ENCODE measurements around the gene ZNF521.

ZNF521 gene

GRCh38 chr18:25295624-25296138 is 56.3 kb downstream of the ZNF521 start:
- Mint-ChIP-seq H3K4me1 (no peaks in the 10 kb centered on the region), H3K36me3 (ENCODE audit: low read depth) (peaks cover 44% of the 10 kb centered on the region), H3K27ac (no peak overlapping the region), H3K4me3 (no peak overlapping the region), H3K9me3 (no peaks in the 10 kb centered on the region), H3K27me3 (ENCODE audit: low read depth) (no peaks in the 10 kb centered on the region)
- no peak for TF ChIP-seq CTCF (IDR thresholded peaks at IDR 0.05; ENCODE audit: unreplicated experiment in 3 of 3)

GRCh38 chr18:25291150-25291549 is 60.8 kb downstream of the ZNF521 start:
- TF ChIP-seq CTCF (IDR thresholded peaks at IDR 0.05; ENCODE audit: unreplicated experiment in 3 of 3), result no peak
- no peak overlapping the region for H3K27ac Mint-ChIP-seq
- no peak overlapping the region for H3K4me3 Mint-ChIP-seq
- H3K36me3 Mint-ChIP-seq (ENCODE audit: low read depth), result peaks cover 28% of the 10 kb centered on the region
- no peaks in the 10 kb centered on the region for H3K27me3 Mint-ChIP-seq (ENCODE audit: low read depth)
- no peaks in the 10 kb centered on the region for H3K4me1 Mint-ChIP-seq
- no peaks in the 10 kb centered on the region for H3K9me3 Mint-ChIP-seq

DNA sequence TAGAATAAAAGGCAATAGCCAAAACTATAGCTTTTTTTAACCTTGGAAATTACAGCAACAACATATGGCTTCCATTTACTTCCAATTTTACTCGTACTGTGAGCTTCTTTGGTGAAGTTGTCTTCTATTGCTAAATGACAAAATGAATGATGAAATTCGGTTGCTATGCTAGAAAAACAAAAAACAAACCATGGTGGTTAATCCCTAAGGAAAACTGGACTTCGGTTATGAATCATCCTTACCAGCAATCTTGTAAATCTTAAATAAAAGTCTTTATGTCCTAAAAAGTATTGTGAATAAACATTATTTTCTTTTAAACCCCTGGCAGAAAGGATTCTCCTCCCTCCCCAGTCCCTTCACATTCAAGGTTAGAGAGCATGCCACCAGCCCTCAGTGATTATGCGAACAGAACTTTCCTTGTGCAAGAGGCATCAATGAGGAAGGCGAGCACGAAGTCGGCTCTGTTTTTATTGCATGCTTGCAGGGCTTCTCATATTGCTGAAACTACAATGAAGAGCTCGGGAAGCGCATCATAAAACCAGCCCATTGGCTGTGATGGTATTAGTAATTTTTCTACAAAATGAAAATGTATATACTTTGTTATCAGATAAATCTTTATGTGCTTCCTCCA is 62.9 kb downstream of the ZNF521 start:
- Mint-ChIP-seq H3K36me3 (ENCODE audit: low read depth) (peaks cover 18% of the 10 kb centered on the region), H3K4me1 (no peaks in the 10 kb centered on the region), H3K27ac (peak overlapping the region in 1 of 3 experiments; percentile 78), H3K9me3 (no peaks in the 10 kb centered on the region), H3K4me3 (peak overlapping the region in 2 of 3 experiments; percentile 10 to 50), H3K27me3 (ENCODE audit: low read depth) (no peaks in the 10 kb centered on the region)
- TF ChIP-seq CTCF (IDR thresholded peaks at IDR 0.05; ENCODE audit: unreplicated experiment in 3 of 3), result no peak

GRCh38 chr18:25288340-25288938 is 63.5 kb downstream of the ZNF521 start:
- Mint-ChIP-seq H3K27me3 (ENCODE audit: low read depth) (no peaks in the 10 kb centered on the region), H3K27ac (peak overlapping the region in 1 of 3 experiments; percentile 78), H3K36me3 (ENCODE audit: low read depth) (peaks cover 18% of the 10 kb centered on the region), H3K4me3 (peak overlapping the region in 1 of 3 experiments; percentile 12), H3K4me1 (no peaks in the 10 kb centered on the region), H3K9me3 (no peaks in the 10 kb centered on the region)
- no peak for TF ChIP-seq CTCF (IDR thresholded peaks at IDR 0.05; ENCODE audit: unreplicated experiment in 3 of 3)

DNA sequence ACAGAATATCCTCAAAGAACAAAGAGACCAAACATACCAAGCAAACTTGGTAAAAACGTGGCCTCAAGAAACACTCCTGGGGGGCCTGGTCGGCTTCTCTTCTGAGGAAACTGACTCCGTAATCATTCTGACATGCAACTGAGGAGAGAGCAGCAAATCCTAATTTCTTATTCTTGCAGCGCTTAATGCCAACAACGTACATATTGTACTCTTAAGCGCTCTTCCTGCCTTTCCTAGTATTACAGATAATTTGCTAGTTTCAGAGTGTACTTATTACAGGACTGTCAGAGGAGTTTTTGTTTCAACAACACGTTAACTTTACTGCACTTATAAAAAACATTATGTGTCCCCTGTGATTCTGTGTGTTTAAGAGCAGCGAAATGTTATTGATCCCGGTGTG is 64.9 kb downstream of the ZNF521 start:
- H3K27ac Mint-ChIP-seq, result no peak overlapping the region
- H3K4me3 Mint-ChIP-seq, result no peak overlapping the region
- TF ChIP-seq CTCF (IDR thresholded peaks at IDR 0.05; ENCODE audit: unreplicated experiment in 3 of 3), result no peak
- H3K4me1 Mint-ChIP-seq, result no peaks in the 10 kb centered on the region
- peaks cover 9% of the 10 kb centered on the region for H3K36me3 Mint-ChIP-seq (ENCODE audit: low read depth)
- H3K27me3 Mint-ChIP-seq (ENCODE audit: low read depth), result no peaks in the 10 kb centered on the region
- H3K9me3 Mint-ChIP-seq, result no peaks in the 10 kb centered on the region

All from nephron (organoid).